WTC11 (cell line): Measurements from ENCODE around the gene IDUA. TPM values are rescaled to one million over a fixed set of nuclear protein-coding genes. Genes with fewer than 3 reads are reported as not detected.

ENCODE experiments used
- ATAC-seq: fragments of 200-7000 bp; cut with Tn5 transposase; 2 replicates; pipeline ENCODE4 v1.10.0; 2021; ENCODE audit warnings: mild to moderate bottlenecking, moderate library complexity
- CTCF ChIA-PET: fragments of 300-600 bp; sonication (Branson Sonifier 250); formaldehyde crosslinking; loops from one replicate; lab custom pipeline; 2021; ENCODE audit warnings: antibody characterized with exemption; lab: Charles Lee
- POLR2A ChIA-PET: fragments of 350-600 bp; sonication (Branson Sonifier 250); formaldehyde crosslinking; loops from one replicate; lab custom pipeline; 2021; ENCODE audit warnings: antibody characterized with exemption; lab: Charles Lee
- DNase-seq: peaks from one replicate; pipeline ENCODE4 v3.0.0; 2021; ENCODE audit warnings: low spot score
- H3K27ac Mint-ChIP-seq: 2 replicates; pipeline ENCODE4 v1.8.0; 2021; ENCODE audit warnings: mixed read lengths
- H3K27me3 Mint-ChIP-seq: 2 replicates; pipeline ENCODE4 v1.8.0; 2021; ENCODE audit warnings: low read depth, mild to moderate bottlenecking, moderate library complexity, mixed read lengths
- H3K36me3 Mint-ChIP-seq: 2 replicates; pipeline ENCODE4 v1.8.0; 2021; ENCODE audit warnings: mixed read lengths
- H3K4me1 Mint-ChIP-seq: 2 replicates; pipeline ENCODE4 v1.8.0; 2022; ENCODE audit warnings: mixed read lengths
- H3K4me3 Mint-ChIP-seq: 2 replicates; pipeline ENCODE4 v1.8.0; 2021; ENCODE audit warnings: mild to moderate bottlenecking, moderate library complexity, mixed read lengths
- H3K9me3 Mint-ChIP-seq: 2 replicates; pipeline ENCODE4 v1.8.0; 2021; ENCODE audit warnings: mixed read lengths
- ATF1 ChIP-seq: sonication (generic); formaldehyde crosslinking; IDR thresholded peaks from 2 replicates; pipeline ENCODE4 v1.8.1; 2023; ENCODE audit warnings: mild to moderate bottlenecking, moderate library complexity, missing genetic modification reagents
- CREB1 ChIP-seq: sonication (generic); formaldehyde crosslinking; IDR thresholded peaks from 2 replicates; pipeline ENCODE4 v1.8.0; 2023; ENCODE audit warnings: mild to moderate bottlenecking, missing genetic modification reagents
- EMX1 ChIP-seq: fragments of 250-450 bp; sonication (Bioruptor Pico); IDR thresholded peaks from 2 replicates; pipeline ENCODE4 v1.8.0; 2021; ENCODE audit warnings: mild to moderate bottlenecking
- HMGA2 ChIP-seq: fragments of 250-450 bp; sonication (Bioruptor Pico); IDR thresholded peaks from 2 replicates; pipeline ENCODE4 v1.4.0; 2021; ENCODE audit warnings: mild to moderate bottlenecking, moderate library complexity
- JUN ChIP-seq: sonication (generic); formaldehyde crosslinking; IDR thresholded peaks from 2 replicates; pipeline ENCODE4 v1.8.0; 2023; ENCODE audit warnings: mild to moderate bottlenecking, missing genetic modification reagents
- NFATC4 ChIP-seq: fragments of 250-450 bp; sonication (Bioruptor Pico); IDR thresholded peaks from 2 replicates; pipeline ENCODE4 v1.9.0; 2021; ENCODE audit warnings: mild to moderate bottlenecking
- NR2C2 ChIP-seq: sonication (generic); formaldehyde crosslinking; IDR thresholded peaks from 2 replicates; pipeline ENCODE4 v1.8.0; 2022; ENCODE audit warnings: mild to moderate bottlenecking, missing genetic modification reagents
- RELA ChIP-seq: sonication (generic); formaldehyde crosslinking; IDR thresholded peaks from 2 replicates; pipeline ENCODE4 v1.8.1; 2022; ENCODE audit warnings: missing genetic modification reagents, mild to moderate bottlenecking, borderline replicate concordance
- ZNF138 ChIP-seq: sonication (generic); formaldehyde crosslinking; conservative IDR thresholded peaks from 2 replicates; pipeline ENCODE4 v1.8.1; 2022; ENCODE audit warnings: mild to moderate bottlenecking, moderate library complexity, missing genetic modification reagents
- ZNF219 ChIP-seq: sonication (generic); formaldehyde crosslinking; IDR thresholded peaks from 2 replicates; pipeline ENCODE4 v1.8.0; 2023; ENCODE audit warnings: missing genetic modification reagents, mild to moderate bottlenecking, borderline replicate concordance
- ZNF232 ChIP-seq: sonication (generic); formaldehyde crosslinking; IDR thresholded peaks from 2 replicates; pipeline ENCODE4 v1.8.0; 2022; ENCODE audit warnings: mild to moderate bottlenecking, missing genetic modification reagents
- ZNF317 ChIP-seq: sonication (generic); formaldehyde crosslinking; IDR thresholded peaks from 2 replicates; pipeline ENCODE4 v1.8.1; 2023; ENCODE audit warnings: low read depth, mild to moderate bottlenecking, moderate library complexity, missing genetic modification reagents, borderline replicate concordance
- total RNA-seq: library from RNA; stranded (reverse); gene quantifications from 3 replicates; pipeline ENCODE4 v1.2.3, GENCODE V29; 2021
- TF ChIP-seq, protein P1 (sequence below): sonication (generic); formaldehyde crosslinking; IDR thresholded peaks from 2 replicates; pipeline ENCODE4 v1.8.1; 2022; ENCODE audit warnings: mild to moderate bottlenecking, moderate library complexity, missing genetic modification reagents
- TF ChIP-seq, protein P2 (sequence below): sonication (generic); formaldehyde crosslinking; IDR thresholded peaks from 2 replicates; pipeline ENCODE4 v1.8.1; 2022; ENCODE audit warnings: low read depth, missing genetic modification reagents, borderline replicate concordance
- TF ChIP-seq, protein P3 (sequence below): fragments of 200-600 bp; IDR thresholded peaks from 2 replicates; pipeline ENCODE4 v1.8.0; 2022; ENCODE audit warnings: antibody characterized with exemption
- TF ChIP-seq, protein P4 (sequence below): sonication (generic); formaldehyde crosslinking; IDR thresholded peaks from 2 replicates; pipeline ENCODE4 v1.8.1; 2023; ENCODE audit warnings: mild to moderate bottlenecking, missing genetic modification reagents, borderline replicate concordance
- TF ChIP-seq, protein P5 (sequence below): sonication (generic); formaldehyde crosslinking; IDR thresholded peaks from 2 replicates; pipeline ENCODE4 v1.8.0; 2022; ENCODE audit warnings: mild to moderate bottlenecking, missing genetic modification reagents

Gene IDUA
- total RNA-seq, 1 experiment from 2014 or later: 8.7 TPM

DNA sequence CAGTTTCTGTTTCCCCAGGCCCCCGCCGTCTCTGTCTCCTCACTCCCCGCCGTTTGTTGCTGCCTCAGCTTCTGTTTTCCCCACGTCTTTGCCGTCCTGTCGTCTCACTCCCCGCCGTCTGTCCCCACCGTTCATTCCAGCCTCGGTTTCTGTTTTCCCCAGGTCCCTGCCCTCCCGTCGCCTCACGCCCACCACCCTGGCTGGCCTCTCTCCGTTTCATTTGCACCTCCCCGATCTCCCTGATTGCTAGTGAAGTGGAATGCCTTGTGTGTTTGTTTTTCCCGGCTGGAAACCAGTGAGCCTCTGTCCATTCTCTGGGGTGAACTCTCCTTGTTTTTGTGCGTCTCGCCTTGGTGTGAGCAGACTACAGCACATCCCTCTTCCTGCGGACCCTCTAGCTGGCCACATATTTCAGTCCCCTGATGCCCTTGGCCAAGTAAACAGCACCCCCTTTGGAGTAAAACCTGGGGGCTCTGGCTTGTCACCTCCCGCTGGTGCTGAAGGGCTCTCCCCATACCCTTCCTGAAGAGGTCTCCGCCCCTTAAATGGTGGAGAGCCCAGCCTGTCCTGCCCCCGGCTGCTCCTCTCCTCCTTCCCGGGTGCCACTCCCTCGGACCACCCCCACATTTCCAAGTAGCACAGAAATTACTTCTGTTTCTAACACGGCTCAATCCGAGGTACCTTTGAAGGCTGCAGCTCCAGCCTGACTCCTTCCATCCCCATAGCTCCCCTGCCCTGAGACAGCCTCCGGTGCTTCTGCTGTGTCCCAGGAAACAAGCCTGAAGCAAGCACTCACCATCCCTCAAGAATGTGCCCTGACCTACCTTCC lies 41.4 kb upstream of the IDUA start:
- DNase-seq: no peak
- peaks cover 26% of the 10 kb centered on the region for H3K27me3 Mint-ChIP-seq
- H3K4me3 Mint-ChIP-seq: peak overlapping the region; percentile 66
- H3K27ac Mint-ChIP-seq: peak overlapping the region; percentile 92
- H3K4me1 Mint-ChIP-seq: peaks cover 13% of the 10 kb centered on the region
- POLR2A ChIA-PET: no interaction called here
- CTCF ChIA-PET: interaction anchor here (1.2 to 1.6 kb wide), 2 partner anchors 13 to 19 kb away, joined by 3 to 4 read pairs; partner anchors contain the start of genes GAK and TMEM175
- H3K9me3 Mint-ChIP-seq: no peaks in the 10 kb centered on the region
- TF ChIP-seq, protein P1, sequence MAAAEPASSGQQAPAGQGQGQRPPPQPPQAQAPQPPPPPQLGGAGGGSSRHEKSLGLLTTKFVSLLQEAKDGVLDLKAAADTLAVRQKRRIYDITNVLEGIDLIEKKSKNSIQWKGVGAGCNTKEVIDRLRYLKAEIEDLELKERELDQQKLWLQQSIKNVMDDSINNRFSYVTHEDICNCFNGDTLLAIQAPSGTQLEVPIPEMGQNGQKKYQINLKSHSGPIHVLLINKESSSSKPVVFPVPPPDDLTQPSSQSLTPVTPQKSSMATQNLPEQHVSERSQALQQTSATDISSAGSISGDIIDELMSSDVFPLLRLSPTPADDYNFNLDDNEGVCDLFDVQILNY: no peak
- TF ChIP-seq, protein P2, sequence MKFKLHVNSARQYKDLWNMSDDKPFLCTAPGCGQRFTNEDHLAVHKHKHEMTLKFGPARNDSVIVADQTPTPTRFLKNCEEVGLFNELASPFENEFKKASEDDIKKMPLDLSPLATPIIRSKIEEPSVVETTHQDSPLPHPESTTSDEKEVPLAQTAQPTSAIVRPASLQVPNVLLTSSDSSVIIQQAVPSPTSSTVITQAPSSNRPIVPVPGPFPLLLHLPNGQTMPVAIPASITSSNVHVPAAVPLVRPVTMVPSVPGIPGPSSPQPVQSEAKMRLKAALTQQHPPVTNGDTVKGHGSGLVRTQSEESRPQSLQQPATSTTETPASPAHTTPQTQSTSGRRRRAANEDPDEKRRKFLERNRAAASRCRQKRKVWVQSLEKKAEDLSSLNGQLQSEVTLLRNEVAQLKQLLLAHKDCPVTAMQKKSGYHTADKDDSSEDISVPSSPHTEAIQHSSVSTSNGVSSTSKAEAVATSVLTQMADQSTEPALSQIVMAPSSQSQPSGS (CRISPR knock-in tag): no peak
- no peak for TF ChIP-seq ZNF138 (CRISPR knock-in tag)
- TF ChIP-seq JUN (CRISPR knock-in tag): no peak
- no peak for TF ChIP-seq RELA (CRISPR knock-in tag)
- TF ChIP-seq, protein P3, sequence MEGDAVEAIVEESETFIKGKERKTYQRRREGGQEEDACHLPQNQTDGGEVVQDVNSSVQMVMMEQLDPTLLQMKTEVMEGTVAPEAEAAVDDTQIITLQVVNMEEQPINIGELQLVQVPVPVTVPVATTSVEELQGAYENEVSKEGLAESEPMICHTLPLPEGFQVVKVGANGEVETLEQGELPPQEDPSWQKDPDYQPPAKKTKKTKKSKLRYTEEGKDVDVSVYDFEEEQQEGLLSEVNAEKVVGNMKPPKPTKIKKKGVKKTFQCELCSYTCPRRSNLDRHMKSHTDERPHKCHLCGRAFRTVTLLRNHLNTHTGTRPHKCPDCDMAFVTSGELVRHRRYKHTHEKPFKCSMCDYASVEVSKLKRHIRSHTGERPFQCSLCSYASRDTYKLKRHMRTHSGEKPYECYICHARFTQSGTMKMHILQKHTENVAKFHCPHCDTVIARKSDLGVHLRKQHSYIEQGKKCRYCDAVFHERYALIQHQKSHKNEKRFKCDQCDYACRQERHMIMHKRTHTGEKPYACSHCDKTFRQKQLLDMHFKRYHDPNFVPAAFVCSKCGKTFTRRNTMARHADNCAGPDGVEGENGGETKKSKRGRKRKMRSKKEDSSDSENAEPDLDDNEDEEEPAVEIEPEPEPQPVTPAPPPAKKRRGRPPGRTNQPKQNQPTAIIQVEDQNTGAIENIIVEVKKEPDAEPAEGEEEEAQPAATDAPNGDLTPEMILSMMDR: no peak
- no peak for TF ChIP-seq ZNF219 (CRISPR knock-in tag)
- TF ChIP-seq, all 79 proteins: peak for 0
- ATAC-seq: peak; percentile 50
- H3K36me3 Mint-ChIP-seq: no peaks in the 10 kb centered on the region

DNA sequence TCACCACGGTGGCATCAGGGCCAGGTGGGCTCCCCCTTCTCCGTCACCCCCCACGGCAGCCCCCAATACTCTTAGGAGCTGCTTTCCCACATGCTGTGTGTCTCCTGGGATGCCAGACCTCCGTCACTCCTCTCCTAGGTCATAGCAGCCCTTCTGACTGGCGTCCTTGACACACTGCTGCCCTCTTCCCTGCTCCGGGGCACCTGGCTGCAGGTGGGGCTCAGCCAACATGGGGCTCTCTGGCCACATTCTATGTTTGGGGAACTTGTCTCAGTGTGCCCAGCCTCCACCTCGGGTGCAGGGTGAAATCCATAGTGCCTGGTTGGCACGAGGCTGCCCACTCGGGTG lies 40.8 kb upstream of the IDUA start:
- POLR2A ChIA-PET: no interaction called here
- H3K36me3 Mint-ChIP-seq: no peaks in the 10 kb centered on the region
- H3K4me3 Mint-ChIP-seq: peak overlapping the region; percentile 66; the same call in 1 of the 2 replicates
- ATAC-seq (no peak), DNase-seq (no peak)
- TF ChIP-seq ZNF232: no peak
- no peaks in the 10 kb centered on the region for H3K9me3 Mint-ChIP-seq
- H3K27ac Mint-ChIP-seq: peak overlapping the region; percentile 4; the same call in 1 of the 2 replicates
- H3K4me1 Mint-ChIP-seq: peaks cover 13% of the 10 kb centered on the region
- H3K27me3 Mint-ChIP-seq: peaks cover 26% of the 10 kb centered on the region
- CTCF ChIA-PET: interaction anchor here (1.2 to 1.6 kb wide), 2 partner anchors 14 to 19 kb away, joined by 3 to 4 read pairs; partner anchors contain the start of genes GAK and TMEM175

DNA sequence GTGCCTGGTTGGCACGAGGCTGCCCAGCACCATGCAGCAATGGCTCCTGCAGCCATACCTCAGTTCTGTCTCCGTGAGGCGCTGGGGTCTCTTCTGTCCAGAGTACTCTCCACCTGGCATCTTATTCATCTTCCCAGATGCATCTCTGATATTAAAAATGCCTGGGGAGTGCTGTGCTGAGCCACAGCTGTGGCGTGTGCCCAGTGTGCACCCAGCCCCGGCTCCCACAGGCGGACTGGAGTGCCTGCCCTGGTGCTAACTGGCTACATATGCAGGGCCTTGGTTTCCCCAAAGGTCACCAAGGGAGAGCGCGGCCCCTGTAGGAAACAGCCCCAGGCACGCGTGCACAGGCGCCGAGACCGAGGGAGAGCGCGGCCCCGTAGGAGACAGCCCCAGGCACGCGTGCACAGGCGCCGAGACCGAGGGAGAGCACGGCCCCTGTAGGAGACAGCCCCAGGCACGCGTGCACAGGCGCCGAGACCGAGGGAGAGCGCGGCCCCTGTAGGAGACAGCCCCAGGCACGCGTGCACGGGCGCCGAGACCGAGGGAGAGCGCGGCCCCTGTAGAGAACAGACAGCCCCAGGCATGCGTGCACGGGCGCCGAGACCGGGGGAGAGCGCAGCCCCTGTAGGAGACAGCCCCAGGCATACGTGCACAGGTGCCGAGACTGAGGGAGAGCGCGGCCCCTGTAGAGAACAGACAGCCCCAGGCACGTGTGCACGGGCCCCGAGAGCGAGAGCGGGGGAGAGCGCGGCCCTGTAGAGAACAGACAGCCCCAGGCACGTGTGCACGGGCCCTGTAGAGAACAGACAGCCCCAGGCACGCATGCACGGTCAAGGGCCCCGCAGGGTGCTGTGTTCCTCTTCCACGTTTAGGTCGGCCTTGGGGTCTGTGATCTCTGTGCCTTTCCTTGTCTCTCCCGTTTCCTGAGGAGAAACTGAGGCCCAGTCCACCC lies 40.0 kb upstream of the IDUA start:
- CTCF ChIA-PET: interaction anchor here (1.2 kb wide), 1 partner anchor 20 kb away, joined by 3 read pairs; no protein-coding TSS in a partner anchor
- Mint-ChIP-seq H3K27me3 (peaks cover 26% of the 10 kb centered on the region), H3K4me3 (no peak overlapping the region), H3K4me1 (peaks cover 13% of the 10 kb centered on the region), H3K36me3 (no peaks in the 10 kb centered on the region), H3K27ac (no peak overlapping the region), H3K9me3 (no peaks in the 10 kb centered on the region)
- DNase-seq (no peak), ATAC-seq (no peak)
- POLR2A ChIA-PET: no interaction called here
- TF ChIP-seq ATF1 (CRISPR knock-in tag) (no peak), RELA (CRISPR knock-in tag) (no peak), CREB1 (CRISPR knock-in tag) (no peak), HMGA2 (no peak), ZNF317 (no peak), NFATC4 (no peak), EMX1 (CRISPR knock-in tag) (no peak), NR2C2 (CRISPR knock-in tag) (no peak)
- TF ChIP-seq, protein P1: no peak
- TF ChIP-seq, protein P4, sequence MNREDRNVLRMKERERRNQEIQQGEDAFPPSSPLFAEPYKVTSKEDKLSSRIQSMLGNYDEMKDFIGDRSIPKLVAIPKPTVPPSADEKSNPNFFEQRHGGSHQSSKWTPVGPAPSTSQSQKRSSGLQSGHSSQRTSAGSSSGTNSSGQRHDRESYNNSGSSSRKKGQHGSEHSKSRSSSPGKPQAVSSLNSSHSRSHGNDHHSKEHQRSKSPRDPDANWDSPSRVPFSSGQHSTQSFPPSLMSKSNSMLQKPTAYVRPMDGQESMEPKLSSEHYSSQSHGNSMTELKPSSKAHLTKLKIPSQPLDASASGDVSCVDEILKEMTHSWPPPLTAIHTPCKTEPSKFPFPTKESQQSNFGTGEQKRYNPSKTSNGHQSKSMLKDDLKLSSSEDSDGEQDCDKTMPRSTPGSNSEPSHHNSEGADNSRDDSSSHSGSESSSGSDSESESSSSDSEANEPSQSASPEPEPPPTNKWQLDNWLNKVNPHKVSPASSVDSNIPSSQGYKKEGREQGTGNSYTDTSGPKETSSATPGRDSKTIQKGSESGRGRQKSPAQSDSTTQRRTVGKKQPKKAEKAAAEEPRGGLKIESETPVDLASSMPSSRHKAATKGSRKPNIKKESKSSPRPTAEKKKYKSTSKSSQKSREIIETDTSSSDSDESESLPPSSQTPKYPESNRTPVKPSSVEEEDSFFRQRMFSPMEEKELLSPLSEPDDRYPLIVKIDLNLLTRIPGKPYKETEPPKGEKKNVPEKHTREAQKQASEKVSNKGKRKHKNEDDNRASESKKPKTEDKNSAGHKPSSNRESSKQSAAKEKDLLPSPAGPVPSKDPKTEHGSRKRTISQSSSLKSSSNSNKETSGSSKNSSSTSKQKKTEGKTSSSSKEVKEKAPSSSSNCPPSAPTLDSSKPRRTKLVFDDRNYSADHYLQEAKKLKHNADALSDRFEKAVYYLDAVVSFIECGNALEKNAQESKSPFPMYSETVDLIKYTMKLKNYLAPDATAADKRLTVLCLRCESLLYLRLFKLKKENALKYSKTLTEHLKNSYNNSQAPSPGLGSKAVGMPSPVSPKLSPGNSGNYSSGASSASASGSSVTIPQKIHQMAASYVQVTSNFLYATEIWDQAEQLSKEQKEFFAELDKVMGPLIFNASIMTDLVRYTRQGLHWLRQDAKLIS (CRISPR knock-in tag): no peak
- TF ChIP-seq, protein P5, sequence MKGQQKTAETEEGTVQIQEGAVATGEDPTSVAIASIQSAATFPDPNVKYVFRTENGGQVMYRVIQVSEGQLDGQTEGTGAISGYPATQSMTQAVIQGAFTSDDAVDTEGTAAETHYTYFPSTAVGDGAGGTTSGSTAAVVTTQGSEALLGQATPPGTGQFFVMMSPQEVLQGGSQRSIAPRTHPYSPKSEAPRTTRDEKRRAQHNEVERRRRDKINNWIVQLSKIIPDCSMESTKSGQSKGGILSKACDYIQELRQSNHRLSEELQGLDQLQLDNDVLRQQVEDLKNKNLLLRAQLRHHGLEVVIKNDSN (CRISPR knock-in tag): no peak
